Mesothelial cell of epicardium (in vitro differentiated cells): ENCODE data around the gene COG8. TPM values are rescaled to one million over a fixed set of nuclear protein-coding genes. Genes with fewer than 3 reads are reported as not detected.

ENCODE experiments used
- DNase-seq, 2 experiments: peaks; one replicate each; pipeline ENCODE4 v3.0.0; 2021; ENCODE audit warnings: low spot score in 2 of 2; ENCODE audit not compliant: unreplicated experiment in 2 of 2
- H3K27ac Mint-ChIP-seq: 2 replicates; pipeline ENCODE4 v1.8.0; 2021; ENCODE audit warnings: mixed read lengths
- H3K27me3 Mint-ChIP-seq: 2 replicates; pipeline ENCODE4 v1.8.0; 2021; ENCODE audit warnings: low read depth, mixed read lengths
- H3K36me3 Mint-ChIP-seq: 2 replicates; pipeline ENCODE4 v1.8.0; 2021; ENCODE audit warnings: mixed read lengths
- H3K4me1 Mint-ChIP-seq: 2 replicates; pipeline ENCODE4 v1.8.0; 2021; ENCODE audit warnings: mixed read lengths
- H3K4me3 Mint-ChIP-seq: 2 replicates; pipeline ENCODE4 v1.8.0; 2021; ENCODE audit warnings: mild to moderate bottlenecking, moderate library complexity, mixed read lengths
- H3K9me3 Mint-ChIP-seq: 2 replicates; pipeline ENCODE4 v1.8.0; 2021; ENCODE audit warnings: mixed read lengths
- CTCF ChIP-seq: fragments of 200-600 bp; sonication (generic); IDR thresholded peaks from one replicate; pipeline ENCODE4 v1.5.0; 2021; ENCODE audit warnings: antibody characterized with exemption; ENCODE audit not compliant: unreplicated experiment
- total RNA-seq: library from RNA; stranded (reverse); gene quantifications from 3 replicates; pipeline ENCODE4 v1.2.1, GENCODE V29; 2021

Gene COG8
- total RNA-seq, 1 donor from 2014 or later: 49.4 TPM

DNA sequence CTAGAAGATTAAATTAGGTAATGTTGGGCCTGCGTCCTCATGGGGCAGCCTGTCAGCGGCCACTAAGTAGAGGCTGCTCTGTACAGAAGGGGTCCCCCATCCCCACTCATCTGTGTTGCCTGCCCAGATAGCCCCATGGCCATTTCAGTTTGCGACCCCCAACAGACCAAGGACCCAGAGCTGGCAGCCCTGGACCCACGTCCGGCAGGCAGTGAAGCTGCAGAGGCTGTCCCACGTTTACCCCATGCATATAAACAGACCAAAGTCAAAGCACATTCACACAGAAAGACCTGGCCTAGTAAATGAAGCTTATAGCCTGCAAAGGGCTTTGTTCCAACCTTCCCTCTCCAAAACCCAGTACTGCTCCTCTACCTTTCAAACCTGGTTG lies 13.6 kb downstream of the COG8 start:
- no peak overlapping the region for H3K4me3 Mint-ChIP-seq
- H3K27me3 Mint-ChIP-seq: no peaks in the 10 kb centered on the region
- TF ChIP-seq CTCF: no peak
- peaks cover 15% of the 10 kb centered on the region for H3K4me1 Mint-ChIP-seq
- DNase-seq: no peak
- H3K27ac Mint-ChIP-seq: no peak overlapping the region
- H3K9me3 Mint-ChIP-seq: no peaks in the 10 kb centered on the region
- peaks cover 20% of the 10 kb centered on the region for H3K36me3 Mint-ChIP-seq

GRCh38 chr16:69324585-69325253 lies 14.6 kb downstream of the COG8 start:
- Mint-ChIP-seq H3K27ac (no peak overlapping the region), H3K4me1 (peaks cover 15% of the 10 kb centered on the region), H3K9me3 (no peaks in the 10 kb centered on the region), H3K27me3 (no peaks in the 10 kb centered on the region), H3K36me3 (peaks cover 21% of the 10 kb centered on the region), H3K4me3 (no peak overlapping the region)
- DNase-seq: no peak
- TF ChIP-seq CTCF: no peak

DNA sequence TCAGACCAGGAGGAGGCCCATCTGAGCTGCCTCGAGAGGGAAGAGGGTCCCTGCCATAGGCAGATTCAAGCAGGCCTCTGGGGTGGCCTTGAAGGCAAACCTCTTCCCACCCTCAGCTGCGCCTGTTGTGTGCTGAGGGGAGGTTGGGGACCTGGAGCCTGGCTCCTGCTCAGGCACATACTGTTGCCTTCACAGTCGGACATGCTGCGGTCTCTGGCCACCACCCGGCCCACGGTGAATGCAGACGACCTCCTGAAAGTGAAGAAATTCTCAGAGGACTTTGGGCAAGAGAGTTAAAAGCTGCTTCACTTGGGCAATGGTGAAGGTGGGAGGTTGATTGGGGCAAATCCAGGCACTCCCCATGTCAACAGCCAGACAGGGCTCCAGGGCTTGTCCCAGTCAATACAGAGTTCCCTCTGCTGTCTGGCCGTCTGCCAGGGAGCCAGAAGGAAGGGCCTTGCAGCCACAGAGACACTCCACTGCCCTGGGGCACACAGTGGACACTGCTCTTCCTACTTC lies 15.3 kb downstream of the COG8 start:
- peaks cover 27% of the 10 kb centered on the region for H3K36me3 Mint-ChIP-seq
- no peaks in the 10 kb centered on the region for H3K9me3 Mint-ChIP-seq
- no peak for DNase-seq
- no peak overlapping the region for H3K4me3 Mint-ChIP-seq
- no peaks in the 10 kb centered on the region for H3K27me3 Mint-ChIP-seq
- H3K27ac Mint-ChIP-seq: no peak overlapping the region
- TF ChIP-seq CTCF: no peak
- peaks cover 9% of the 10 kb centered on the region for H3K4me1 Mint-ChIP-seq

GRCh38 chr16:69323415-69323814 lies 15.9 kb downstream of the COG8 start:
- no peak overlapping the region for H3K4me3 Mint-ChIP-seq
- peaks cover 28% of the 10 kb centered on the region for H3K36me3 Mint-ChIP-seq
- peaks cover 3% of the 10 kb centered on the region for H3K4me1 Mint-ChIP-seq
- DNase-seq: no peak
- H3K27me3 Mint-ChIP-seq: no peaks in the 10 kb centered on the region
- TF ChIP-seq CTCF: no peak
- no peak overlapping the region for H3K27ac Mint-ChIP-seq
- no peaks in the 10 kb centered on the region for H3K9me3 Mint-ChIP-seq

GRCh38 chr16:69322343-69322742 lies 17.0 kb downstream of the COG8 start:
- no peaks in the 10 kb centered on the region for H3K27me3 Mint-ChIP-seq
- no peaks in the 10 kb centered on the region for H3K4me1 Mint-ChIP-seq
- no peaks in the 10 kb centered on the region for H3K9me3 Mint-ChIP-seq
- no peak overlapping the region for H3K27ac Mint-ChIP-seq
- no peak for TF ChIP-seq CTCF
- H3K36me3 Mint-ChIP-seq: peaks cover 29% of the 10 kb centered on the region
- no peak for DNase-seq
- no peak overlapping the region for H3K4me3 Mint-ChIP-seq
